Measurements from ENCODE around the gene KIAA1614. TPM values are rescaled to one million over a fixed set of nuclear protein-coding genes. Genes with fewer than 3 reads are reported as not detected.

The KIAA1614 gene
- polyA plus RNA-seq, 1 of the 3 experiments (the other 2 are of a cell fraction), result 1.1 TPM

- POLR2A ChIA-PET, result no interaction called here
Measured at GRCh38 chr1:180884588-180885300, 28.0 kb upstream of the KIAA1614 start.

GRCh38 chr1:180886338-180886737 is 26.4 kb upstream of the KIAA1614 start:
- Histone ChIP-seq H3F3A (replicated peaks; ENCODE audit: insufficient read depth) (no peaks in the 10 kb centered on the region), H3K9me2 (no peaks in the 10 kb centered on the region), H4K20me1 (ENCODE audit: insufficient read depth) (no peaks in the 10 kb centered on the region), H3K27ac (ENCODE audit: low read depth in 2 of 2, low read length in 1 of 2) (no peak overlapping the region), H2AFZ (ENCODE audit: low read depth) (no peak overlapping the region), H3K36me3 (replicated peaks in 1 of 2; ENCODE audit: control insufficient read depth in 1 of 2, insufficient read depth in 2 of 2, low read length in 1 of 2) (peaks cover 6 to 19% of the 10 kb centered on the region in 2 experiments), H3K4me1 (ENCODE audit: control insufficient read depth in 1 of 2, insufficient read depth in 2 of 2, low read depth in 1 of 2, low read length in 1 of 2) (no peaks in the 10 kb centered on the region), H3K4me2 (no peak overlapping the region), H3K79me2 (ENCODE audit: insufficient read depth) (no peaks in the 10 kb centered on the region), H3K27me3 (ENCODE audit: insufficient read depth) (no peaks in the 10 kb centered on the region), H3K4me3 (ENCODE audit: low read depth in 2 of 2, low read length in 1 of 2) (no peak overlapping the region), H3K9me3 (no peaks in the 10 kb centered on the region), H3K9ac (no peak overlapping the region)
- CTCF ChIA-PET, result interaction anchor here (0.9 to 8.9 kb wide), 4 partner anchors 9 to 257 kb away, joined by 3 to 145 read pairs (median 3); no protein-coding TSS in a partner anchor
- POLR2A ChIA-PET, result interaction anchor here (0.5 kb wide), 1 partner anchor 384 kb away, joined by 3 read pairs; no protein-coding TSS in a partner anchor
- WGBS (ENCODE audit: low lambda C conversion rate), result 92% methylated on average over 2 of the region's 2 CpGs
- no peak for DNase-seq
- TF ChIP-seq TCF12 (IDR thresholded peaks at IDR 0.05) (no peak), REST (IDR thresholded peaks at IDR 0.05; ENCODE audit: low read depth, low read length) (no peak), TAF1 (IDR thresholded peaks at IDR 0.05; ENCODE audit: borderline replicate concordance, low read depth, low read length) (no peak), CHD2 (IDR thresholded peaks at IDR 0.05; ENCODE audit: low read length, partially characterized antibody) (no peak), JUND (IDR thresholded peaks at IDR 0.05) (no peak), SMC3 (IDR thresholded peaks at IDR 0.05; ENCODE audit: low read depth, low read length) (no peak), RXRA (IDR thresholded peaks at IDR 0.05; ENCODE audit: borderline replicate concordance, low read depth) (no peak), GATA2 (CRISPR knock-in tag; IDR thresholded peaks at IDR 0.05) (no peak)

More at GRCh38 chr1:180884588-180885300, 28.0 kb upstream of the KIAA1614 start:
- DNase-seq, result no peak
- Histone ChIP-seq H3K9ac (no peak overlapping the region), H3K27ac (ENCODE audit: low read depth in 2 of 2, low read length in 1 of 2) (no peak overlapping the region), H3K79me2 (ENCODE audit: insufficient read depth) (no peaks in the 10 kb centered on the region), H3K27me3 (ENCODE audit: insufficient read depth) (no peaks in the 10 kb centered on the region), H2AFZ (ENCODE audit: low read depth) (no peak overlapping the region), H3K4me3 (ENCODE audit: low read depth in 2 of 2, low read length in 1 of 2) (no peak overlapping the region), H3K4me2 (no peak overlapping the region), H3K36me3 (replicated peaks in 1 of 2; ENCODE audit: control insufficient read depth in 1 of 2, insufficient read depth in 2 of 2, low read length in 1 of 2) (peaks cover 6 to 23% of the 10 kb centered on the region in 2 experiments), H4K20me1 (ENCODE audit: insufficient read depth) (no peaks in the 10 kb centered on the region), H3K4me1 (ENCODE audit: control insufficient read depth in 1 of 2, insufficient read depth in 2 of 2, low read depth in 1 of 2, low read length in 1 of 2) (no peaks in the 10 kb centered on the region), H3F3A (replicated peaks; ENCODE audit: insufficient read depth) (no peaks in the 10 kb centered on the region), H3K9me3 (no peaks in the 10 kb centered on the region), H3K9me2 (no peaks in the 10 kb centered on the region)
- WGBS (ENCODE audit: low lambda C conversion rate), result 99% methylated on average over 3 of the region's 3 CpGs
- CTCF ChIA-PET, result interaction anchor here (0.7 to 8.9 kb wide), 4 partner anchors 12 to 369 kb away, joined by 3 to 145 read pairs (median 32); no protein-coding TSS in a partner anchor
- TF ChIP-seq USF1 (IDR thresholded peaks at IDR 0.05; ENCODE audit: borderline replicate concordance, low read depth) (no peak), NRF1 (IDR thresholded peaks at IDR 0.05; ENCODE audit: low read depth, low read length) (no peak), ELF1 (IDR thresholded peaks at IDR 0.05) (no peak), RAD21 (IDR thresholded peaks at IDR 0.05; ENCODE audit: low read length) (no peak), YY1 (IDR thresholded peaks at IDR 0.05; ENCODE audit: low read depth) (no peak), EZH2phosphoT487 (IDR thresholded peaks at IDR 0.05; ENCODE audit: borderline replicate concordance, low read depth) (no peak), GABPA (IDR thresholded peaks at IDR 0.05; ENCODE audit: low read depth) (no peak), RXRA (IDR thresholded peaks at IDR 0.05; ENCODE audit: borderline replicate concordance, low read depth) (no peak), GATA2 (CRISPR knock-in tag; IDR thresholded peaks at IDR 0.05) (no peak)
- TF ChIP-seq, protein P1, sequence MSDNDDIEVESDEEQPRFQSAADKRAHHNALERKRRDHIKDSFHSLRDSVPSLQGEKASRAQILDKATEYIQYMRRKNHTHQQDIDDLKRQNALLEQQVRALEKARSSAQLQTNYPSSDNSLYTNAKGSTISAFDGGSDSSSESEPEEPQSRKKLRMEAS (IDR thresholded peaks at IDR 0.05; ENCODE audit: low read depth), result no peak
